GM18520 (cell line): ENCODE results near the gene GARNL3.
A peak's percentile ranks its signal among the peaks of the same experiment; 100 is the strongest.

Experiments
- ATAC-seq: cut with Tn5 transposase; IDR thresholded peaks from one replicate; pipeline ENCODE4 v1.9.1; 2021; ENCODE audit not compliant: unreplicated experiment

Gene GARNL3

GRCh38 chr9:127264462-127265219, at the start of gene GARNL3:
Gene GARNL3 (plus strand): TSS chr9:127264774. CDS start chr9:127264878, 104 bp downstream.
- ATAC-seq: no peak

GRCh38 chr9:127215268-127216209, 49.0 kb upstream of the GARNL3 start:
- no peak for ATAC-seq

- ATAC-seq: no peak
Observed at GRCh38 chr9:127216210-127216887, 48.2 kb upstream of the GARNL3 start.

- ATAC-seq: no peak
Observed at GRCh38 chr9:127216888-127217217, 47.7 kb upstream of the GARNL3 start.

- ATAC-seq: no peak
Observed at GRCh38 chr9:127218818-127219217, 45.8 kb upstream of the GARNL3 start.

GRCh38 chr9:127219520-127219919, 45.1 kb upstream of the GARNL3 start:
- ATAC-seq: no peak

- no peak for ATAC-seq
Observed at GRCh38 chr9:127221695-127222094, 42.9 kb upstream of the GARNL3 start.

GRCh38 chr9:127222388-127223095, 42.0 kb upstream of the GARNL3 start:
- ATAC-seq: no peak

GRCh38 chr9:127223266-127223665, 41.3 kb upstream of the GARNL3 start:
- ATAC-seq: no peak

- no peak for ATAC-seq
Observed at GRCh38 chr9:127223810-127224177, 40.8 kb upstream of the GARNL3 start.

- peak; percentile 48 for ATAC-seq
Observed at GRCh38 chr9:127224178-127224882, 40.2 kb upstream of the GARNL3 start.

- peak; percentile 28 for ATAC-seq
Observed at GRCh38 chr9:127224883-127225739, 39.5 kb upstream of the GARNL3 start.

- ATAC-seq: no peak
Observed at GRCh38 chr9:127225801-127226625, 38.6 kb upstream of the GARNL3 start.

GRCh38 chr9:127229691-127230417, 34.7 kb upstream of the GARNL3 start:
- no peak for ATAC-seq

- no peak for ATAC-seq
Observed at GRCh38 chr9:127231666-127232065, 32.9 kb upstream of the GARNL3 start.

GRCh38 chr9:127232833-127233549, 31.6 kb upstream of the GARNL3 start:
- no peak for ATAC-seq

GRCh38 chr9:127233550-127233949, 31.0 kb upstream of the GARNL3 start:
- ATAC-seq: no peak
